SK-N-SH treated with all-trans-retinoic acid at 6 μM for 48 hours (cell line): ENCODE measurements around the gene FAM131C.

Source experiments
- ATAC-seq: fragments of 200-7000 bp; cut with Tn5 transposase; 3 replicates; pipeline ENCODE4 v1.9.1; 2020; ENCODE audit warnings: mild to moderate bottlenecking, moderate library complexity
- ARNTL ChIP-seq: fragments of 450-650 bp; formaldehyde crosslinking; IDR thresholded peaks from 2 replicates; pipeline ENCODE4 v1.5.0; 2020; ENCODE audit warnings: low read depth, mild to moderate bottlenecking, moderate library complexity, borderline replicate concordance
- CREB5 ChIP-seq: fragments of 250-450 bp; sonication (Bioruptor Pico); IDR thresholded peaks from 2 replicates; pipeline ENCODE4 v1.5.1; 2020; ENCODE audit warnings: low read depth, mild to moderate bottlenecking, moderate library complexity
- CSDC2 ChIP-seq: fragments of 250-450 bp; sonication (Bioruptor Pico); IDR thresholded peaks from 2 replicates; pipeline ENCODE4 v1.5.0; 2020; ENCODE audit warnings: mild to moderate bottlenecking, moderate library complexity
- CSRNP3 ChIP-seq: fragments of 250-450 bp; sonication (Bioruptor Pico); IDR thresholded peaks from 2 replicates; pipeline ENCODE4 v1.5.1; 2021; ENCODE audit warnings: mild to moderate bottlenecking, moderate library complexity
- GLIS3 ChIP-seq: fragments of 250-450 bp; sonication (Bioruptor Pico); IDR thresholded peaks from 2 replicates; pipeline ENCODE4 v1.5.0; 2020; ENCODE audit warnings: mild to moderate bottlenecking, moderate library complexity
- OSR1 ChIP-seq: fragments of 250-450 bp; sonication (Bioruptor Pico); IDR thresholded peaks from 2 replicates; pipeline ENCODE4 v1.8.0; 2022; ENCODE audit warnings: moderate library complexity, mild to moderate bottlenecking, inconsistent platforms
- PATZ1 ChIP-seq: fragments of 250-450 bp; sonication (Bioruptor Pico); IDR thresholded peaks from 2 replicates; pipeline ENCODE4 v1.8.0; 2020; ENCODE audit warnings: mild to moderate bottlenecking, moderate library complexity, borderline replicate concordance
- POU6F1 ChIP-seq: fragments of 250-450 bp; sonication (Bioruptor Pico); IDR thresholded peaks from 2 replicates; pipeline ENCODE4 v1.8.0; 2021; ENCODE audit warnings: low read depth, mild to moderate bottlenecking, moderate library complexity, borderline replicate concordance
- PPARA ChIP-seq: fragments of 250-450 bp; sonication (Bioruptor Pico); IDR thresholded peaks from 2 replicates; pipeline ENCODE4 v1.5.0; 2020; ENCODE audit warnings: mild to moderate bottlenecking, borderline replicate concordance
- RARB ChIP-seq: fragments of 250-450 bp; sonication (Bioruptor Pico); IDR thresholded peaks from 2 replicates; pipeline ENCODE4 v1.8.0; 2021; ENCODE audit warnings: mild to moderate bottlenecking, moderate library complexity
- SNAI2 ChIP-seq: fragments of 250-450 bp; sonication (Bioruptor Pico); IDR thresholded peaks from 2 replicates; pipeline ENCODE4 v1.5.0; 2020; ENCODE audit warnings: mild to moderate bottlenecking, moderate library complexity
- TCF4 ChIP-seq: fragments of 250-450 bp; sonication (Bioruptor Pico); IDR thresholded peaks from 2 replicates; pipeline ENCODE4 v1.8.0; 2021; ENCODE audit warnings: mild to moderate bottlenecking, moderate library complexity, borderline replicate concordance
- TOX ChIP-seq: fragments of 250-450 bp; sonication (Bioruptor Pico); IDR thresholded peaks from 2 replicates; pipeline ENCODE4 v1.8.0; 2021; ENCODE audit warnings: mild to moderate bottlenecking, moderate library complexity, borderline replicate concordance
- ZC3H10 ChIP-seq: fragments of 250-450 bp; sonication (Bioruptor Pico); IDR thresholded peaks from 2 replicates; pipeline ENCODE4 v1.5.1; 2021; ENCODE audit warnings: mild to moderate bottlenecking, moderate library complexity
- ZFP3 ChIP-seq: fragments of 250-450 bp; sonication (Bioruptor Pico); IDR thresholded peaks from 2 replicates; pipeline ENCODE4 v1.5.0; 2020; ENCODE audit warnings: mild to moderate bottlenecking, moderate library complexity
- ZFP30 ChIP-seq: fragments of 450-650 bp; formaldehyde crosslinking; IDR thresholded peaks from 2 replicates; pipeline ENCODE4 v1.5.0; 2022; ENCODE audit warnings: mild to moderate bottlenecking, moderate library complexity
- ZNF565 ChIP-seq: fragments of 450-650 bp; formaldehyde crosslinking; conservative IDR thresholded peaks from 2 replicates; pipeline ENCODE4 v1.5.0; 2020; ENCODE audit warnings: low read depth, mild to moderate bottlenecking, moderate library complexity
- ZNF70 ChIP-seq: fragments of 450-650 bp; formaldehyde crosslinking; IDR thresholded peaks from 2 replicates; pipeline ENCODE4 v1.5.0; 2020; ENCODE audit warnings: mild to moderate bottlenecking, moderate library complexity
- ZNF8 ChIP-seq: fragments of 450-650 bp; formaldehyde crosslinking; IDR thresholded peaks from 2 replicates; pipeline ENCODE4 v1.5.0; 2020; ENCODE audit warnings: mild to moderate bottlenecking, moderate library complexity

The FAM131C gene

GRCh38 chr1:16013220-16013907 lies 60.1 kb downstream of the FAM131C start:
- ATAC-seq, result no peak
- TF ChIP-seq ZNF8 (no peak), CSDC2 (CRISPR knock-in tag) (no peak), TOX (no peak), SNAI2 (CRISPR knock-in tag) (no peak), PPARA (CRISPR knock-in tag) (no peak), CSRNP3 (CRISPR knock-in tag) (no peak), ARNTL (no peak)

- no peak for ATAC-seq
- TF ChIP-seq TOX (no peak), CREB5 (CRISPR knock-in tag) (no peak), ZC3H10 (CRISPR knock-in tag) (no peak), SNAI2 (CRISPR knock-in tag) (no peak), PPARA (CRISPR knock-in tag) (no peak), GLIS3 (no peak), TCF4 (CRISPR knock-in tag) (no peak), OSR1 (no peak), ARNTL (no peak), CSDC2 (CRISPR knock-in tag) (no peak), RARB (CRISPR knock-in tag) (no peak), ZNF565 (CRISPR knock-in tag) (no peak)
These were observed 60.7 kb downstream of the FAM131C start for GRCh38 chr1:16012590-16013219.

- ATAC-seq, result no peak
- TF ChIP-seq RARB (CRISPR knock-in tag), result no peak
- TF ChIP-seq POU6F1 (CRISPR knock-in tag), result no peak
- no peak for TF ChIP-seq PPARA (CRISPR knock-in tag)
- TF ChIP-seq PATZ1, result no peak
- TF ChIP-seq ZFP30 (CRISPR knock-in tag), result no peak
- no peak for TF ChIP-seq TCF4 (CRISPR knock-in tag)
- TF ChIP-seq OSR1, result no peak
- TF ChIP-seq ZFP3, result no peak
- no peak for TF ChIP-seq TOX
- TF ChIP-seq ZNF70 (CRISPR knock-in tag), result no peak
- no peak for TF ChIP-seq CREB5 (CRISPR knock-in tag)
These were observed 61.4 kb downstream of the FAM131C start for GRCh38 chr1:16011936-16012589.

- TF ChIP-seq CSDC2 (CRISPR knock-in tag) (no peak), CSRNP3 (CRISPR knock-in tag) (no peak), ARNTL (no peak), ZFP3 (no peak)
- no peak for ATAC-seq
These were observed 62.6 kb downstream of the FAM131C start for GRCh38 chr1:16010837-16011236.
